Activated CD4-positive, CD25-positive, alpha-beta regulatory T cell treated with anti-CD3 and anti-CD28 coated beads, Interleukin-2, amount 50 U/mL, for 16 hours (primary cell): ENCODE results near the gene CST9L.
"Not testable (repeated sequence)": the region's sequence is repeated elsewhere in the genome, so short reads cannot be mapped to it uniquely, and the experiment has no call there.

Experiments used
- DNase-seq: peaks from one replicate; pipeline ENCODE4 v3.0.0-alpha.2; 2020; ENCODE audit warnings: low read depth, low spot score

The CST9L gene

DNA sequence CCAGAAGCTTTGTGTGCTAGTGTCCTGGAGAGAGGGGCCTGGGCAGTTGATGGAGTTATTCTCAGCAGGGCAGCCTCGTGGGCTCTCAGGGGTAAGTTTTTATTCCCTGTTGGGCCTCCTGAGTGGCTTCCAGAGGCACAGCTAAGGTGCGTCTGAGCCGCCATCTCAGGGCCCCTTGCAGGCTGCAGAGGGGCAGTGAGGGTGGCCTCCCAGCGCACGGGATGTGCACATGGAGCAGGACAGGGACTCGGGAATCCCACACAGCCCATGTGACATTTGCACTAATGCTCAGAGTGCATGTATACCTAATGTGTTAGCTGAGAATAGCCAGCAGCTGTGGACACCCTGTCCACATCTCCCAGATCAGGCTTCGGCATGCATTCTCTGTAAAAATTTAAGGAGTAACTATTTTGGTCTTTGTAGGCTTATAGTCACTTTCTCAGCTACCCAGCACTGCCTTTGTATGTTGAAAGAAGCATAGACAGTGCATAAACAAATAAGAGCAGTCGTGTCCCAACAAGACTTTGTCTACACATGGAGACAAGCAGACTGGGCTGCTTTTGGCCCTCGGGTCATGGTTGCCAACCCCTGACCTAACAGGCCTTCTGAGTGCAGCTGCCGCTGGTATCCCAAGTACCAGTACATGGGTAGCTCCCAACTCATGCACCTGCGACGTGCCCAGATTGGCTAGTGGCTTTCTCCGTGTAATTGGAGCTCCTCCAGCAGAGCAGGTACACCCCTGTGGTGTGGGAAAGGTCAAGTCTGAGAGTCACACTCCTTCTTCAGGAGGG, 18.6 kb upstream of the CST9L start:
- no peak for DNase-seq

DNA sequence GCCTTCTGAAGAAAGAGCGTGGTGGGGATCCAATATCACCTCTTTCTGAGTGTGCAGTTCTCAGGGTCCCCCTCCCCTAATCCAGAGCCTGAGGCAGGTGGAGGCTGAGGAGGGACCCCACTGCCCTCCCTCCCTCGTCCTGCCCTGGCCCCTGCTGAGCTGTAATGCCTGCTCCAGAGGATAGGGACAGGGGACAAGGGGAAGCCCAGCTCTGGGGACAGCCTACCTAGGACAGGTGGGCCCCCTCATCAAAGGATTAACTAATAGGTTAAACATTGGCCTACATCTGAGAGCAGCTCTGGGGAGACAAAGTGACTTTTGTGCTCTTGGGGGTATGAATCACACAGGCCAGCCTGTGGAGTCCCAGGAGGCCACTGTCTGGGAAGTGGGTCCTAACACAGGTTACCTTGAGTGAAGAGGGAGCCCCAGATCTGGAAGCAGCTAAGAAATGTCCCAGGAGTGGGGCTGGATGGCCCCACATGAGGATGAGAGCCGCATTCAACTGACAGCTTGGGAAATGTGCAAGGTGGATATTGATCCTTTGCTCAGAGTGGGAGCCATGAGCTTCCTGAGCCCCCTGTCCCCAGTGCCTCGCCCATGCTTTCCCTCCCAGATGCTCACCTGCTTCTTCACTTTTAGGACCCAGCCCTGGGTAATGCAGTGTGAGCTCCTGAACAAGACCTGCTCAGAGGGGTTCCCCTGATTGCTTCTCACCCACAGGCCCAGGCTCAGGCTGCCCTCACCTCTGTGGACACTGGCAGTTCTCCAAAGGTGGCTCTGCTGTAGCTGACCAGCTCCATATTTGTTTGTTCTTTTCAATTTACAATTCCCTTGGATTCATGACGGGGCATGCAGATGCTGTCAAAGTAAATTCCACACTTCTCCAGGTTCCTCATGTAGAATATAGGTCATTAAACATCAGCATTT, 17.8 kb upstream of the CST9L start:
- DNase-seq, result no peak

DNA sequence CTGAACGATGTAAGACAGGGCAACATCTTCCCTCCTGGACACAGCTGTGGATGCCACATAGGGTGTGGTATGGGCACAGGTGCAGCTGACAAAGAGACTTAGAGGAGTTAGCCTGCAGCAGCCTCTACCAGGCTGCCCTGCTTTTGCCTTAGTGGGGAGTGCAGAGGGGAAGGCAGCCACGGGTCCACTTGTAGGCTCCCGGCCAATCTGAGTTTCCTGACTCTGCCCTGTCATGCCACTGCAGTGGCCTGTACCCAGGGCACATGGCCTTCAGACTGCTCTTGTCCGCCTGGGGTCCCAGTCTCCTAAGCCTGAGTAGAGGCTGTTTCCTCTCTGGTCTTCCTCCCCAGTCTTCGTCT, 17.1 kb upstream of the CST9L start:
- DNase-seq, result no peak

DNA sequence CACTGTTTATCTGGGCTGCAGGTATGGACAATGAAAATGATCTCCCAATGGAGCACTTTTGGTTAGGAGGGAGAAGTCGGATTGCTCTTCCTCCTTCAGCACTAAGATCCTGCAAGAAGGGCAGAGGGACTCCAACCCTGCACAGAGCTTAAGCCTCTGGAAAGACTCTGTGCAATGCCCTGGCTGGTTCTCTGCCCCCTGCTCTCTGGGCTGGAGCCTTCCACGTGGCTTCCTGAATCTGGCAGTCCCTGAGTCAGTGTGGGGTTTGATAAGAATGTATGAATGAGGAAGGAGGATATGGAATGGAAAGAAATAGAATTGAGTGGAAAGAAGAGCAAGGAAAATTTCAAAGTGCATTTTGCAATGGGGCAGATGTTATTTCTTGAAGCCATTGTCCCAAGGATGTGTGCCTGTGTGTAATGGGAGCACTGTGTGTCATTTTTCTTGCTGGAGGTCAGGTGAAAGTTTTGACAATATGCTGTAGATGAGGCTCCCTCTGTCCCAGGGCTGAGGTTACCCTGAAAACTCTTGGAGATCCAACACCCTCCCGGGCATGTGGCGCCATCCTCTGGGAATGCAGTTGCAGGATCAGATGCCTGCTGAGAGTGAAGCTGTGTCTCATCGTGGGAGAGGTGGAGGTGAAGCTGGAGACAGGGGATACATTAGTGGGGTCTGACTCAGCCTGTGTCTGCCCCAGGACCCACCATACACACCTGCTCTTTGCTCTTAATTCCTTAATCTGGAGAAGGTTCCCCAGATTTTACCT, 16.3 kb upstream of the CST9L start:
- DNase-seq, result no peak

DNA sequence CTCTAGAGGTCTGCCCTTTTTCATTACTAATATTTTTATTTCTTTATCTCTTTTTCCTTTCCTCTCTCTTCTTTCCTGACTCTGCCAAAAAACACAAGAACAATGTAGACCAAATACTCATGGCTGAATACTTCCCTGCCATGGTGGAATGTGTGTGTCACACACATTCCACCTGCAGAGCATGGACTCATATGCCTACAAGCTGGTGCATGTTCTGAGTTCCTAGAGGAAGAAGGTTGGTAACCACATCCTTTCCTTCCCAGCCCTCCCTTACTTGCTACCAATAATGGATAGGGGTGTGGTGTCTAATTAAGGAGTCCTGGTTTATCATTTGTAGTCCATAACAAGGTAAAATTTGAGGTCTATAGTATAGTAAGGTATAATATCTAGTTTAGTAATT, 15.2 kb upstream of the CST9L start:
- no peak for DNase-seq

DNA sequence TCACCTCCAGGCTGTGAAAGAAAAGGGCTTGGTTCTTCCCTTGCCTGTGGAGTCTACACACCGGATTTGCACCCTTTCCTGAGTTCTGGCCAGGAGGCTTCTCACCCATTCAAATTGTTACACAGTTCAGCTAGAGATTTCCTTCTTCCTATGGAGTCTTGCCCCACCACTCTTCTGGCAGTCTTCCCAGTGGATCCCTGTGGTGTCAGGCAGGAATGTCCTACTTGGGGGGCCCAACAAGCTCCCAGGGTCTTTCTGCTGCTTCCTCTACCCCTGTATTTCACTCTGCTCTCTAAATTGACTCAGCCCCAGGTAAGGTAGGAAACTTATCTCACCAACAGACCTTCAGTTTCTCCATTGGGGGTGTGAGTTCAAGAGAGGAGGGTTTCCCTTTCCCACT, 14.0 kb upstream of the CST9L start:
- no peak for DNase-seq

DNA sequence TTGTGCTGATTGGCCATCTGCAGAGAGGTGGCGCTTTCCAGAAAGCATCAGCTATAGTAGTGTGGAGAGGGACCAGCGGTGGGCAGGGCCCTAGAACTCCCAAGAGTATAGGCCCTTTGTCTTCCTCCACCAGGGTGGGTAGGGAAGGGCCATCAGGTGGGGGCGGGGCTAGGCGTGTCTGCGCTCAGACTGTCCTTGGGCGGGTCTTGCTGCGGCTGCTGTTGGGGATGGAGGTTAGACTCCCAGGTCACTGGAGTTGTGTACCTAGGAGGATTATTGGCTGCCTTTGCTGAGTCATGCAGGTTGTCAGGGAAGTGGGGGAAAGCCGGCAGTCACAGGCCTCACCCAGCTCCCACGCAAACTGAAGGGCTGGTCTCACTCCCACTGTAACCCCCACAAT, 13.5 kb upstream of the CST9L start:
- DNase-seq, result not testable (repeated sequence)

DNA sequence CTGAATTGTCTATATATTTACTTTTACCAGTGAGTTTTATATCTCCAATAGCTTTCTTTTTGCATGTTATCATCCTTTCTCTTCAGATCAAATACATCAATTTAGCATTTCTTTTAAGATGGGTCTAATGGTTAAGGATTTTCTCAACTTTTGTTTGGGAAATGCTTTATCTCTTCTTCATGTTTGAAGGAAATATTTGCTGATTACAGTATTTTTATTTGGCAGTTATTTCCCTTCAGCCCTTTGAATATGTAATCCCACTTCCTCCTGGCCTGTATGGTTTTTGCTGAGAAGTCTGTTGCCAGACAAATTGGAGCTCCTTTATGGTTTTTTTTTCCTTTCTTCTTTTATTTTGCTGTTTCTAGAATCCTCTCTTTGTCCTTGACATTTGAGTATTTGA, 6.7 kb upstream of the CST9L start:
- DNase-seq, result no peak

DNA sequence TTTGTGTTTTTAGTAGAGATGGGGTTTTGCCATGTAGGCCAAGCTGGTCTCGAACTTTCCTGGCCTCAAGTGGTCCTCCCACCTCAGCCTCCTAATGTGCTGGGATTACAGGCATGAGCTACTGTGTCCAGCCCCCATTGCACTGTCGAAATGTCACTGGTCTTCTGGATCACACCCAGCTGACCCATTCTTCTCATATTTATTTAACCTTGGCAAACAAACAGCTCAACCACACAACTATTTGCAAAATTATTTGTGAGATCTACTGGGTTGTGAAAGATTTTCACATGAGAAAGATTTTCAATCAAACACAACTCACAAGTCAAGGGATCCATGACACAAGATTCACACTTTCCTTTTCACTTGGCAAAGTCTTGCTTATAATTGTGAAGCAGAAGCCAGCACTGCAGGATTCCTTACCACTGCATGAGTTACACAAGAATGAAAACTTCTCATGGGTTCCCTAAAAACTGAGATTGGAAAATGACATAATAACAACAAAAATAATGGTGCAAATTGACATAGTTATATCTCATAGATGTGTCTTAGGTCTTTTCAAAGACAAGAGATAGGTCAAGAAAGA, 2.0 kb upstream of the CST9L start:
- DNase-seq, result no peak

DNA sequence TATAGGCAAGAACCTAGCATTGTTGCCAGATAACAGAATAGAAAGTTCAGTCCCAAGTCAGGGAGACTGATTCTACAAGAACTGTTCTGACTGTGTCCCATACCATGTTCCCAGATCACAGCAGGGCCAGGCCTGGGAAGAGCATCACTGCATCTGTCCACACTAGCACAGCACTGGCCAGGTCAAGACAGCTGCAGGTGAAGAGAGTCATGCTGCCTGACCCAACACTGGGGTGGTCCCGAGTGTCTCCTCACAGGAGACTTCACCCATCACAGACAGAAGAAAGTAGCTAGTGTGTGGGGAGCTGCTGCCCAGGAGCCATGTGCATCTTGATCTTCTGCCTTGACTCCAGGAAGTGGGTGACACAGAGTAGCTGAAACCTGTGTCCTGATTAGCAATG, 1.3 kb upstream of the CST9L start:
- DNase-seq, result no peak

DNA sequence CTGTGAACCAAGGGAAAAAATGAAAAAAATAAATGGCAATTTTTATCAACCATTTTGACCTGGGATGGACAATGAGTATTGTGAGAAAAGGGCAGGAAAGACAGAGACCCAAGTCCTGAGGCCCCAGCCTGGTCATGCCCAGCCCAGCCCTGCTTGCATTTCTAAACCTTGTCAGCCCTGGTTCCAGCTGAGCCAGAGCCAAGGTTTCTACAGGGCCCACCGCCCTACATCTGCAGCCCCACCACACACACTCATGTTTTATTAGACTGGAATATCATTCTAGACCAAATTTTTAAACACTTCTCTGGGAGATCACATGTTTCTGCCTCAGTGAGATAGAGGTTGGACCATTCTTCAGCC, 667 bp upstream of the CST9L start:
- DNase-seq, result no peak

DNA sequence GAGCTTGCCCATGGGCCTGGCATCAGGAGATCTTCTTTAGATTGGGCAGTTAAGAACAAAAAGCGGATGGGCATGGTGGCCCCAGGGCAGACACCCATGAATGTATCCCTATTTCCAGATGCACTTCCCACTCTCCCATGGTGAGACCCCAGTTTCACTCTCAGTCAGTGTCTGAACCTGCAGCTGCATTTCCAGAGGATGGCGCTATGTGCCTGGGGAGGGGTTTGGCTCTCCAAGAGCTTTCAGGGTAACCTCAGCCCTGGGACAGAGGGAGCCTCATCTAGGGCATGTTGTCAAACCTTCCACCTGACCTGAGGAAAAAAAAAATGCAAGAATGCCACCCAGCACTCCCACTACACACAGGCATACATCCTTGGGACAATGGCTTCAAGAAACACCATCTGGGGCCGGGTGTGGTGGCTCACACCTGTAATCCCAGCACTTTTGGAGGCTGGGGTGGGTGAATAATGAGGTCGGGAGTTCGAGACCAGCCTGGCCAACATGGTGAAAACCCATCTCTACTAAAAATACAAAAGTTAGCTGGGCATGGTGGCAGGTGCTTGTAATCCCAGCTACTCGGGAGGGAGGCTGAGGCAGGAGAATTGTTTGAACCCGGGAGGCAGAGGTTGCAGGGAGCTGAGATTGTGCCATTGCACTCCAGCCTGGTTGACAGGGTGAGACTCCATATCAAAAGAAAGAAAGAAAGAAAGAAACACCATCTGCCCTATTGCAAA, 1.9 kb downstream of the CST9L start:
- DNase-seq, result no peak

DNA sequence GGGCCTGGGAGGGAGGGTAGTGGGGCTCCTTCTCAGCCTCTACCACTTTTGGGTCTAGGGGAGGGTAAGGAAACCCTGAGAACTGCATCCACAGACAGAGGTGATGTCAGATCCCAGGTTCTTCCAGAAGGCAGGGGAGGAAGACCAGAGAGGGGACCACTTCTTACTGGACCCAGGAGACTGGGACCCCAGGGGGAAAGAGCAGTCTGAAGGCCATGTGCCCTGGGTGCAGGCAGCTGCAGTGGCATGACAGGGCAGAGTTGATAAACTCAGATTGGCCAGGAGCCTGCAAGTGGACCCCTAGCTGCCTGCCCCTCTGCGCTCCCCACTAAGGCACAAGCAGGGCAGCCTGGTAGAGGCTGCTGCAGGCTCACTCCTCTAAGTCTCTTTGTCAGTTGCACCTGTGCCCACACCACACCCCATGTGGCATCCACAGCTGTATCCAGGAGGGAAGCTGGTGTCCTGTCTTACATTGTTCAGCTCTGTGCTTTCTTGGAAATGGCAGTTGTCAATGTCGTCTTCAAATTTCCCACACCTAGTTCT, 2.7 kb downstream of the CST9L start:
- no peak for DNase-seq

DNA sequence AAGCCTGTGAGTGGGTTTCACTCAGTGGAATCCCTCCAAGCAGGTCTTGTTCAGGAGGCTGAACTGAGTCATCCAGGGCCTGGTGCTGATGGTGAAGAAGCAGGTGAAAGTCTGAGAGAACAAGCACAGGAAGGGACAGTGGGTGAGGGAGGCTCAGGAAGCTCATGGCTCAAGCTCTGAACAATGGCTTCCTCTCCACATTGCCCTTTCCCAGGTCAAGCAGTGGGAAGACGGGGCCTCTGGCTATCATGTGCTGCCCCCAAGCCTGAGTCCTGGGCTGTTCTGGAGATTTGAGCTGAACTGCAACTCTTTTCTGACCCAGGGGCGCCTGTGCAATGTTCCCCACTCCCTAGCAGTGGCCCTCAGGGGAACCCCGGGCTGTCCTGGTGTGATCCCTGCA, 3.4 kb downstream of the CST9L start:
- no peak for DNase-seq

DNA sequence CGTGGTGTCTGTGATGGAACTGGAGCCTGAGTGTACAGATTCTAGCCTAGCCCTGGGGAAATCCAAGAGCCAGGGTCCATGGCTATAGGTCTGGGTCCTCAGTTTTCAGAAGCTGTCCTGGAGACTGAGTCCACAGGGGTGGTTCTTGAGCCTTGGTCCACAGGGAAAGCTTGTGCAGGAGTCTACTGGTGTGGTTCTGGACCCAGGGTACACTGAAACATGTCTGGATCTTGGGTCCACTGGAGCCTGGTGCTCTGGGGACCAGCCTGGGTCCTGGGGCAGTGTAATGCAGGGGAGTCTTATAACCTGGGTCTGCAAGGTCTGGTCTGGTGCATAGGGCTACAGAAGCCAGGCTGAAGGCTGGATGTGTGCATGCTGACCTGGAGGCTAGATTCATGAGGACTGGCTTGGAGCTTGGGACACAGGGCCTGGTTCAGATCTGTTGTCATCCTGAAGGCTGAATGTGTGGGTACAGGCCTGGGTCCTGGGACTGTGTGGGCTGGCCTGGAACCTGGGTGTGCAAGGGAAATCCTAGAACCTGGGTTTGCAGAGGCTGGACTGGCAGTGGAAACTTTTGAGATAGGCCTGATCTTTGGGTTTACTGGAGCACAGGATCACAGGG, 5.5 kb downstream of the CST9L start:
- DNase-seq, result no peak

DNA sequence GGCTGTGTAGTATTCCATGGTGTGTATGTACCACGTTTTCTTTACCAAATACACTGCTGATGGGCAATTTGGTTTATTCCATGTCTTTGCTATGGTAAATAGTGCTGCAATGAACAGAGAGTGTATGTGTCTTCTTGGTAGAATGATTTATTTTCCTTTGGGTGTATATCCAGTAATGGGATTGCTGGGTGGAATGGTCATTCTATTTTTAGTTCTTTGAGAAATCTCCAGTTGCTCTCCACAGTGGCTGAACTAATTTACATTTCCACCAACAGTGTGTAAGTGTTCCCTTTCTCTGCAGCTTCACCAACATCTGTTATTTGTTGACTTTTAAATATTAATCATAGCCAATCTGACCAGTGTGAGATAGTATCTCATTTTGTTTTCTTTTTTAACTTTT, 13.9 kb downstream of the CST9L start:
- DNase-seq, result no peak

DNA sequence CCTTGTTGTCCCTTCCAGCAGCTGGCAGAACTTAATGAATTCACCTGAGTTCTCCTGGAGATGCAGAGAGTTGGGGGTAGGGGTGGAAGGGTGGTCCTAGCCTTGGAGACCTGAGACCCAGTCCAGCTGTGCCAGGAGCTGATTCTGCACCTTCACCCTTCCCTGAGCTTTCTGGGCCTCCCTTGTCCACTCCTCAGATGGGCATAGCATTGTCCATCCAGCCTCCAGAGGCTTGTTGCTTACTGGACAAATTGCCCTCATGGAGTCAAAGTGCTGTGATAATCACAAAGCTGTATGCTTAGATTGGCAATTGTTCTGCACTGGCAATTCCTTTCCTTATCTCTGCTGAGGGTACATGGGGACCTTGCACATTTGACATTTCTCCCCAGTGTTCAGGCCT, 16.5 kb downstream of the CST9L start:
- DNase-seq, result no peak

DNA sequence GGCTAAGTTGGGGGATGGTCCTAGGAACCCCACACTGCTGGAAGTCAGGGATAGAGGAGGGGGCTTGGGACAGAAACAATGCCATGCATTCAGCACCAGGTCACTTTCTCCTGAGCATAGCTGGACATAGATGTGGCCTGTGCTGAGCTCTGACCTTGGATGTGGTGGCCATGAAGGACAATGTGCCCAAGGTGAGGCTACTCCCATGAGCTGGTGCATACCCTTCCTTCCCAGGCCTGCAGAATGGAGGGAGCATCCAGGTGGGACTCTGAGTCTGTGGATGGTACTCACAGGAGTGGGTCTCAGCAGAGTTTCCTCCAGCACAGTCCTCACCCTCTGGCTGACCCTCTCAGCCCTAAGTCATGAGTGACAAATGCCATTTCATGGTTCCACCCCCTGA, 16.9 kb downstream of the CST9L start:
- DNase-seq, result no peak

DNA sequence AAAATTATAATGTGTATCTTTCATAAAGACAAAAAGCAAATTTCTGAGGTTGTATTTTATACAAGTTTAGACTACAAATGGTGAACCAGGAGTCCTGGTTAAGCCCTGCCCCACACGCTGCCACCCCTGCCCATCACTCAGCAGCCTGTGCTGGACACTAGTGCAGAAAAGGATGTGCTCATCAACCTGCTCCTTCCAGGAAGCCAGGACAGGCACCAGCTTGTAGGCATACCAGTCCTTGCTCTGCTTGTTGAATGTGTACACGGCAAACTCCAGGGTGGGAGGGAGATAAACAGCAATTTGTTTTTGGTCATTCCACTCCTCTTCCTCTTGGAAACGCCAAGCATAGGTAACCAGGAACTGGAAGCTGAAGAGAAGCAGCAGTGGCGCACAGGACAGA, 18.1 kb downstream of the CST9L start:
- no peak for DNase-seq

DNA sequence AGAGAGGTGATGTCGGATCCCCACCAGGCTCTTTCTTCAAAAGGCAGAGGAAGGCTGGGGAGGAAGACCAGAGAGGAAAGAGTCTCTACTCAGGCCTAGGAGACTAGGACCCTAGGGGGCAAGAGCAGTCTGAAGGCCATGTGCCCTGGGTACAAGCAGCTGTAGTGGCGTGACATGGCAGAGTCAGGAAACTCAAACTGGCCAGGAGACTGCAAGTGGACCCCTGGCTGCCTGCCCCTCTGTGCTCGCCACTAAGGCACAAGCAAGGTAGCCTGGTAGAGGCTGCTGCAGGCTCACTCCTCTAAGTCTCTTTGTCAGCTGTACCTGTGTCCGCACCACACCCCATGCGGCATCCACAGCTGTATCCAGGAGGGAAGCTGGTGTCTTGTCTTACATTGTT, 19.9 kb downstream of the CST9L start:
- no peak for DNase-seq

DNA sequence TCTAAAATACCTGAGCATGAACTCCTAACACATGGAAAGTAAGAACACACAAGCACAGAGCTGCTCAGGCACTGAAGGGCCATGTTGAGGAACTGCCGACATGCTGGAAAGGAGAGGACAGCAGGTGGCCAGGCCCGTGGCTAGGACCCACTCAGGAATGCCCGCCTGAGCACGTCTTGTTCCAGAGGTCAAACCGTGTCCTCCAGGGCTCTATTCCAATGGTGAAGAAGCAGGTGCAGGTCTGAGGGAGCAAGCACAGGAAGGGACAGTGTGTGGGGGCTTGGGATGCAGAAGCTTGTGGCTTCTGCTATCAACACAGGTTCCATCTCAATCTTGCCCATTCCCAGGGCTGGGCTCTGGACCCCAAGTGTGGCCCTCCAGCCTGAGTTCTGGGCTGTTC, 20.7 kb downstream of the CST9L start:
- no peak for DNase-seq
